Measurements from ENCODE around the gene SLC4A8.

GRCh38 chr12:51534216-51535074 lies 109.8 kb downstream of the SLC4A8 start:
- TF ChIP-seq POLR2A (IDR thresholded peaks at IDR 0.05) (no peak), CTCF (IDR thresholded peaks at IDR 0.05) (no peak)
